T-helper 2 cell treated with Interferon-gamma antibody and Interleukin-4, amounts not matched to agents 100 ng/mL and 5 ng/mL, for 36 hours (primary cell): ENCODE measurements around the gene HPCAL1. TPM values are rescaled to one million over a fixed set of nuclear protein-coding genes. Genes with fewer than 3 reads are reported as not detected.

Experiments
- intact Hi-C: fragments of 100-400 bp; cut with micrococcal nuclease; formaldehyde crosslinking; loops from one replicate; pipeline ENCODE4 v1.15.1; 2023
- total RNA-seq: library from RNA; stranded (reverse); gene quantifications from 2 replicates; pipeline ENCODE4 v1.2.3, GENCODE V29; 2022

The HPCAL1 gene
- total RNA-seq, 1 donor from 2014 or later: 69.4 TPM

DNA sequence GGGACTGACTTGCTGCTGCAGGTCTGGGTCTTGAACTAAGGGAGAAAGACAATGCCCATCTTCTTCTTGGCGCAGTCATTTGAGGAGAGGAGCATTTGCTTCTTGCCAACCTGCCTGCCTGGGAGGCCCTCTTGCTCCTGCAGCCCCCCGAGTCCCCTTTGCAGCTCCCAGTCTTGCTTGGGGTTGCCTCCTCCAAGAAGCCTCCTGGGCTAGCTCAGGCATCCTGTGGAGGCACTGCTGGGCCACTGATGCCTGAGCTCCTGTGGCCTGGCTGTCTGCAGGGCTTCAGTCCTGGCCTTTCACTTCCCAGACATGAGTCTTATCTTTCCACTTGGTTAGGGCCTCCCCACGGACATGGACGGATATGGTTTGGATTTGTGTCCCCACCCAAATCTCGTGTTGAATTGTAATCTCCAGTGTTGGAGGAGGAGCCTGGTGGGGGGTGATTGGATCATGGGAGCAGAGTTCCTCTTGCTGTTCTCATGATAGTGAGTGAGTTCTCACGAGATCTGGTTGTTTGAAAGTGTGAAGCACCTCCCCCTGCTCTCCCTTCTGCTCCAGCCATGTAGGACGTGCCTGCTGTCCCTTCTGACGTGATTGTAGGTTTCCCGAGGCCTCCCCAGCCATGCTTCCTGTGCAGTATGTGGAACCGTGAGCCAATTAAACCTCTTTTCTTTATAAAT, 17.3 kb downstream of the HPCAL1 start:
- intact Hi-C loops: no loop called here

DNA sequence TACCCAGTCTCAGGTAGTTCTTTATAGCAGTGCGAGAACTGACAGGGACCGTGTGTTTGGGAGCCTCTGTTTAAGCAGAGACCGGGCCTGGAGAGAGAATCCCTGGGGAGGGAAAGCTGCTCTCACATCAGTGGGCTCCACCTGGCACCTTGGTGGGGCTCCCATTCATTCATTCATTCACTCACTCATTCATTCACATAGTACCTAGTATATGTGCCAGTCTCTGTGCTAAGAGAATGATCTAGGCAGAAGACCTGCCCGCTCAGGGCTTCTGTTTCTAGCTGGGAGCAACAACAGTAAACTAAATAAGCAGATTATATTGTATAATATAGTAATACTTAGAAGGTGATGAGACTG, 17.8 kb downstream of the HPCAL1 start:
- intact Hi-C loops: no loop called here

DNA sequence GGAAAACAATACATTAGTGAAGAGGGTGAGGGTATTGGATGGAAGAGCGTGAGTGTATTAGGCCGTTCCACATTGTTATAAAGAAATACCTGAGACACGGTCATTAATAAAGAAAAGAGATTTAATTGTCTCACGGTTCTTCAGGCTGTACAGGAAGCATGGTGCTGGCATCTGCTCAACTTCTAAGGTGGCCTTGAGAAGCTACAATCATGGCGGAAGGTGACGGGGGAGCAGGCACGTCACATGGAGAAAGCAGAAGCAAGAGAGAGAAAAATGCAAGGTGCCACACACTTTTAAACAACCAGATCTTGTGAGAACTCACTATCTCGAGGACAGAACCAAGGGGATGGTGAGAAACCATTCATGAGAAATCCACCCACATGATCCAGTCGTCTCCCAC, 18.2 kb downstream of the HPCAL1 start:
- intact Hi-C loops: no loop called here

DNA sequence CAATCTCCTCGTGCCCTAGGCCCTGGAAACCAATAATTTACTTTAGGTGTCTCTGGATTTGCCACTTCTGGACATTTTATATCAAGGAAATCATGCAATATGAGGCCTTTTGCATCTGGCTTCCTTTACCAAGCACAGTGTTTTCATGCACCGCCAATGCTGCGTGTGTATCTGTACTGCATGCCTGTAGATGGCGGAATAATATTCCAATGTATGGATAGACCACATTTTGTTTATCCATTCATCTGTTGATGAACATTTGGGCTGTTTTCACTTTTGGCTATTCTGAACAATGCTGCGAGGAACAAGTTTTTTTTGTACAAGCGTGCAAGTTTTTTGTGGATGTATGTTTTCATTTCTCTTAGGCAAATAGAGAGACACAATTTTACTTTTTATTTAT, 18.9 kb downstream of the HPCAL1 start:
- intact Hi-C loops: no loop called here

DNA sequence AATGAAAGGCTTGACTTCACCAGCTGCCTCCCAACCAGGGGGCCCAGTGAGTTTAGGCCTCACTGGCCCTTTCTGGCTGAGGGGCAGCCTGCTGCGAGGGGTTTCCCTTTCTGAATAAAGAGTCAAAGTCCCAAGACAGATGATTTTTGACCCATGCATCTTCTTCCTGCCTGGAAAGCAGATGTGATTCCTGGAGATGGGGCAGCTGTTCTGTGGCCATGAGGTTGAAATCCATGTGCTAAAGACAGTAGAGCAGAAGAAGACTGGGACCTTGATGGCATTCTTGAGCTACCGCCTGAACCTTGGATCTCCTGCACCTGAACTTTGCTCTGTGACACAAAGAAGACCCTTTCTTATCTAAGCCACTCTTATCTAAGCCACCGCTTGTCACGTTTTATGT, 19.8 kb downstream of the HPCAL1 start:
- intact Hi-C loops: no loop called here

DNA sequence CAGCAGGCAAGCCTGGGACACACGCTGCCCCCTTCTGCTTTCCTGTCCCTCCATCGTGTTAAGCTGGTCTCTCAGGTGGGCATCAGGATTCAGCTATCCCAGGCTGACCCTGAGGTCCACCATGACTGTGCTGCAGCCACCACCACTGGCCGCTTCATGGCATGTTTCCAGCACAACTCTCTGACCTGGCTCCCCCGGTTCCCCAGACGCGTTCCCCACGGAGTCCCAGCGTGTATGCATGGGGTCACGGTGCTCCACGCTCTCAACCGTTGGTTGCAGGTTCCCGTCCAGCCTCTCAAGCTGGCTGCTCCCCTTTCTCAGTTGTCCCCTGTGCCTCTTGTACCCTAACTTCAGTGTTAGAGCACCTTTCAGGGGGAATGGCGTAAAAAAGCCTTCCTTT, 20.3 kb downstream of the HPCAL1 start:
- intact Hi-C loops: no loop called here

DNA sequence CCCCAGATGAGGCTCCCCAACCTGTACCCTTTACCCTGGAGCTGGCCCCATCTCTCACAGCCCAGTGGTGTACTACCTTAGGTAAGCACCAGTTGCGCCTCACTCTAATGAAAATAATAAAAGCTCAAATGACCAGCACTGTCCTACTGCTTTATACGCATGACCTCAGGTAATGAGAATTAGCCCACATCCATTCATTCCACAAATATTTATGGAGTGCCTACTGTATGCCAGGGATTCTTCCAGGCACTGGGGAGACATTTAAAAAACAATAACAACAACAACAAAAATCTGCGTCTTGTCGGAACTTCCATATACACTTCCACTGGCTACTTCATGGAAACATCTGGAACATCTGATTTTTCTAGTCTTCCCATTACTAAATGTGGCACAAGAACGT, 20.8 kb downstream of the HPCAL1 start:
- intact Hi-C loops: no loop called here

DNA sequence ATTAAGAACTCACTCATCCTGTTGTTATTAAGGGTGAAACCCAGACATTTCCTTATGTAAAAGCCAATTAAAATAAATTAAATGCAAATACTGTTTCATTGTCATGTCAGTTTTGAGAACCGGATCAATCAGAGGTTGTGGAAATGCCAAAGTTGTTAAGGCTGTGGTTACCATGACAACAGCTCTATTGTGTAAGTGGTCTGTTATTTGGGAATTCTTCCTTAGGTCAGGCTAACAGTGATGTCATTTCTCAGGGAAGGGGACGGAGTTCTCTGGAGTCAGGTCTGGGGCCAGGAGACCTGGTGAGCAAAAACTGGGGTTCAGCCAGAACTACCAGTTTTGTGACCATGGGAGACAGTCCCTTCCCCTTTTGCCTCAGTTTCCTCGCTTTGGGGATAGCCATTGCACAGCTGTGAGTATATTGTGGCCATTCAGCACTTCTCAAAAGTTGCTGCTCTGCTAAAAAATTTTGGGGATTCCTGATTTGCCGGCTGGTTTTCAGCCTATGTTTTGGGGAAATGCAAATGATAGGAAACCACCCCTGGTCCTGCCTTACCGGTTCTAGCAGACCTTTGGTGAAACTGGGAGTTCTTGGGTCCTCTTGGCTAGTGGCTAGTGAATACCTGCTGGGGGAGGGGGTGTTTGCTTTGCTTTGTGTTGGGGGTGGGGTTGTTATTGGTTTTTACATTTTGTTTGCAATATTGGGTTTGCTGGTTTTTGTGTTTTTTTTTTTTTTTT, 21.6 kb downstream of the HPCAL1 start:
- intact Hi-C loops: no loop called here

DNA sequence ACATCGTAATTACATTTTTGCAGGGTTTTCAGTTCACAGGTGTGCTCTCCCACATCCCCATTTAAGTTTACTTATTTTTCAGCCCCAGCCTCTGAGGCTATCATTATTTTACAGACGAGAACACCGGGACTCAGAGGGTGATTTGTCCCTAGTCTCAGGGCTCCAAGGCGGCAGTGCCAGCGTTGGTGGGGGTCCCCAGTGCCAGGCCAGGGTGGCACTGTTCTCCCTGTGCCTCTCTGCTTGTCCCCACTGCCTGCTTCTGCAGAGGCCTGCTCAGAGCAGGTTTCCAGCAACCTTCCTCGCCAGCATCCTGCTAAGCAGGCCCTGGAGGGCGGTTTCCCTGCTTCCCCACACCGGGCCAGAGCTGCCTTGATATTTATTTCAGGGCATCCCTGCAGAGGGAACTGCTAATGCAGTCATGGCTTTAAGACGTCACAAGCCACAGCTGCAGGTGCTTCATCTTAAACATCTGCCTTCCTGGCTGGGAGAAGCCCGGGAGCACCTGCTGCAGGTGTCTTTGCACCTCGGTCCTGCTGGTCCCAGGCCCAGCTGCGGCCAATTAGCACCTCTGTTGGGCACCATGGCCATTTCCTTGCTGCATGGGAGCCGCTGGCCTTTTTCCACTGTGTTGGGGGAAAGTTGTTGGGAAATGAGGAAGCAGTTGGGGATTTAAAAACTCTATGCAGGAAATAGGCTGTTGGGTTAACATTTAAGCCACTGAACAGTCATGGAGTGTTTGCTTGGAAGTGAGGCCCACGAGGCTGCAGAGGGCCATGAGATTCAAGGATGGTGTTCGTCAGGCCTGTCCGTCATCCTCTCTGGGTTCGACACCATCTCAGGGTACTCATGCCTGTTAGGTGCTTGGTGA, 22.8 kb downstream of the HPCAL1 start:
- intact Hi-C loops: no loop called here

DNA sequence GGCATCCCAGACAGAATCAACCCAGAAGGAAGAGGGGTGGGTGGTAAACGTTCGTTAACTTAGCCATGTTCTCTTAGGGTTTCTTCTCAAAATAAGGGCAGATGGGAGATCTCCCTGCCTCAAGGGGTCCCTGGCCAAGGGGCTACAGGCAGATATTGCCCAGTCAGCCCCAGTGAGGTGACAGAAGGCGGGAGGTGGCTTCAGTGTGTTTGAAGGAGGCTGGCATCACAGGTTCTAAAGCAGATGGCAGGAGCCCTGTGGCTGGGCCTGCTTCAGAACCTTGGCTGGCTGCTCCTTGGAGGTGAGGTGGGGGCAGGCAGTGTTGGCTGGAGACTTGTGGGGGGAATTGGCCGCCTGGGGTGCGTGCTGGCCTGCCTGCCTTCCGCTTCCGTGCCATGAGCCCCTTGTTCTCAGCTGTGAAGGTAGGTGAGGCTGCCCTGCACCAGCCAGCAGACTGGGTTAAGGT, 23.5 kb downstream of the HPCAL1 start:
- intact Hi-C loops: no loop called here

DNA sequence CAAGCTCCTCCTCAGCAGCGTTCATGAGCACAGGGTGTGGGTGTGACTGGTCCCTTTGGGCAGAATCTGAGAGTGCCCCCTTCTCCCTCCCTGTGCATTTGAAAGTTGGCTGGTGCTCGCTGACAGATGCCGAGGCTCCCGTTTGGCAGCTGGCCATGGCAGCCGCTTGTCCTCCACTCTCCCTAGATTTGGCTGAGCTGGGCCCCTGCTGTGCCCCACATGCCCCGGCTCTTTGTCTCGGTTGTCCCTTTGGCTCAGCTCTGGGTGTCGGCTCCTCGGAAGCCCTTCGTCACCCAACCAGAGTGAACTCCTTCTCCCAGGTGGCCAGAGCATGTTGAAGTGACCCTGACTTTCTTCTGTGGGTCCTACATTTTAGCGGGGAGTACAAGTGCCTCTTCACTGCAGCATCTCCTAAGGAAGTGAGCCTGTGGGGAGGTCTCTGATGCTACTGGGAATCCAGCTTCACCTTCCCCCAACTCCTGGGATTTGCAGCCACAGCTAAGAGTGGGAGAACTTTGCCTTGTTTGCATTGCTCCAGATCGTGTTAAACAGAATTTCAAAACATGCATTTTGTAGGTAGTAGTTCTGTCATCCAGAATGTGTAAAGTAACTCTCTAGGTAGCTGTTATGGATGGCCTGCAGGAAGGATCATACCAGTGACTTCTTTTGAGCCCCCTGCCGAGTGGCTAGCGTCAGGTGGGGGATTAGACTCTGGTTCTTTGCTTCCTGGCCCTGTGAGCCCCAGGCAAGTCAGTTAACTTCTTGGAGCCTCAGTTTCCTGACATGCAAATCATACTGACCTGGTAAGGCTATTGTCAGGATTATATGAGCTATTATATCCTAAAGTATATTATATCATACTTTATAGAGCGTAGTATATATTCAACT, 24.2 kb downstream of the HPCAL1 start:
- intact Hi-C loops: no loop called here

DNA sequence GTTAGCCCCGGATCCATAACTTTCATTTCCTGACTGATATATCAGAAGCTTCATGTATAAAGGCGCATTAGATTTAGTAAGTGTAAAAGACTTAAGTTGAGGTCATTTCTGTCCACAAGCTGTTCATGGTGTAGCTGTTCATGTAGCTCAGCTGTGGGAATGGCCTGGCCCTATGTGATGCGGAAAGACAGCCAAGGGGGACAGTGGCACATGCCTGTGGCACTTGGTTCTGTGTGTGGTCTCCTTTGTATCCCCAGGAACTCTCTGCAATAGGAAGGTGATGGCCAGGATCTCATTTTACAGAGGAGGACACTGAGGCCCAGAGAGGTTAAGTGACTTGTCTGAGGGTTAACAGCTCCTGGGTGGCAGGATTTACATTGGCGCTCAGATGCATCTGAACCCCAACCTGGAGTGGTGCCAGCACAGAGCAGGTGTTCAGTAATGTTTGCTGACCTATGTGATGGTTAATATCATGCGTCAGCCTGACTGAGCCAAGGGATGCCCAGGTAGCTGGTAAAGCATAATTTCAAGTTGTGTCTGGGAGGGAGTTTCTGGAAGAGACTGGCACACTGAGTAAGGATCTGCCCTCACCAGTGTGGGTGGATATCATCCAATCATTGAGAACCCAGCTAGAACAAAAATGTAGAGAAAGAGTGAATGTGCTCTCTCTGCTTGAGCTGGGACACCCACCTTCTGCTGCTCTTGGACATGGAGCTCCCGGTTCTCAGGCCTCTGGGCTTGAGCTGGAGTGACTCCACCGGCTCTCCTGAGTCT, 25.4 kb downstream of the HPCAL1 start:
- intact Hi-C loops: no loop called here

DNA sequence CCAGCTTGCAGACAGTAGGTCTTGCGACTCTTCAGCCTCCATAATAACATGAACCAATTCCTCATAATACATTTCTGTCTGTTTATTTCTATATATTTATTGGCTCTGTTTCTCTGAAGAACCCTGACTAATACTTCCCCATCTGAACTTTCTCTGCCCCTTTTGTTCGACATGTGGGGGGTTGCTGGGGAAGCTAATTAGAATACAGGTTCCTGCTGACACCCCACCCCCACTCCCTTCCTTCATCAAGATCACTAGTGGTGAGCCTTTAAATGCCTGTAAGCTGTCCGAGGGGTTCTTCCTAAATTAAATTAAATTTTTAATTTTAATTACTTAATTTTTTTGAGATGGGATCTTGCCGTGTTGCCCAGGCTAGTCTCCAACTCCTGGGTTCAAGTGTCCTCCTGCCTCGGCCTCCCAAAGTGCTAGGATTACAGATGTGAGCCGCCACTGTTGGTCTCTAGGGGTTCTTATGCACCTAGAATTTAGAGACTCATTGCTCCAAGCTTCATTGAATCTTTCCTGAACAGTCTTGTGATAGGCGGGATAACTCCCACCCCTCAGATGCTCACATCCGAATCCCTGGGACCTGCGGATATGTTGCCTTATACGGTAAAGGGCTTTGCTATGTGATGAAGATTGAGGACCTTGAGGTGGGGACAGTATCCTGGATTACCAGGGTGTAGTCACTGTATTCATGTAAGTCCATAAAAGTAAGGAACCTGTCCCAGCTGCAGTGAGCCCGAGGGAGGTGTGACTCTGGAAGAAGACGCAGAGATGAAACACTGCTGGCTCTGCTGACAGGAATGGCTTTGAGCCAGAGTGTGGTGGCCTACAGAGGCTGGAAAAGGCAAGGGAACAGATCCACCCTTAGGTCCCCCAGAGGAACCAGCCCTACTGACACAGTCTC, 26.2 kb downstream of the HPCAL1 start:
- intact Hi-C loops: no loop called here

DNA sequence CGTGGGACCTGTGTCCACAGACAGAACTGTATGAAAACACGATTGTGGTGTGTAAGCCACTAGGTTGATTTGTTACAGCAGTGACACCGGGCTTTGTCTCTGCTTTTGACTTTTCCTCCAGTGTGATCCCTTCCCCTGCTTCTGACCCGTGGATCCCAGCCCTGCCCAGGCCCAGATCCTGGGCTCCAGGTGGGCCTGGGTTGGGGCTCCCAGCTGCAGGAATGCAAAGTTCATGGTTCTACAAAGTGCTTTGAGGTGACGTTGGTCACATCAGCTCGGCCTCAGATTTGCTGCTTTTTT, 26.8 kb downstream of the HPCAL1 start:
- intact Hi-C loops: no loop called here

DNA sequence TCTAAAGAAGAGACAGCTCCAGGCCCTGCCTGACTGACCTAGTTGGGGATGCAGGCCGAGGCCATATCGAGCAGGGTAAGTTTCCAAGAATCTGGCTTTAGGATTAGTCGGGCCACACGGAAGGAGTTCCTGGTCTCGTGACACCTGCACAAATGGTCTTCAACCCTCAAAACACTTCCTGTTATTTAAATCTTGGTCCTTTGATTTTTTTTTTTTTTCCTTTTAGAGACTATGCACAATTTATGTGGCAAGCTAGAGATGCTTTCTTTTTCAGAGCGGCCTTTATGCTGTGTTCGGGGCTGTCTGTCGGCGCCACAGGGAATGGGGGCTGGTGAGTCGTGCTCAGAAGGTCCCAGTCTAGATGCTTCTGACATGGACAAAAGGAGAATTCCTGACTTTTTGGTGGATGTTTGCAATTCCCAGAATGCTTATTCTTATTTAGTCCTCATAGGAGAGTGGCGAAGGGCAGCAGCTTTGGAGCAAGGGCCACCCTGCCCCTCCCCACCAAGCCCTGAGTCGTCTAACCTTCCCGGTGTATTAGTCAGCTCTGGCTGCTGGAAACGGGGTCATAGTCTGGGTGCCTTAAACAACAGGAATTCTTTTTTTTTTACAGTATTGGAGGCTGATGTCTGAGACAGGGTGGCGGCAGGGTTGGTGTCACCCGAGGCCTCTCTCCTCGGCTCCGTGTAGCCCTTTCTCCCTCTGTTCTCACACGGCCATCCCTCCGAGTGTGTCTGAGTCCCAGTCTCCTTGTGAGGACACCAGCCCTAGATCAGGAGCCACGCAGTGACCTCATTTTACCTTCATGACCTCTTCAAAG, 27.4 kb downstream of the HPCAL1 start:
- intact Hi-C loops: loop anchor here (1.0 kb wide), 1 partner anchor 25 kb away; no protein-coding TSS in a partner anchor

DNA sequence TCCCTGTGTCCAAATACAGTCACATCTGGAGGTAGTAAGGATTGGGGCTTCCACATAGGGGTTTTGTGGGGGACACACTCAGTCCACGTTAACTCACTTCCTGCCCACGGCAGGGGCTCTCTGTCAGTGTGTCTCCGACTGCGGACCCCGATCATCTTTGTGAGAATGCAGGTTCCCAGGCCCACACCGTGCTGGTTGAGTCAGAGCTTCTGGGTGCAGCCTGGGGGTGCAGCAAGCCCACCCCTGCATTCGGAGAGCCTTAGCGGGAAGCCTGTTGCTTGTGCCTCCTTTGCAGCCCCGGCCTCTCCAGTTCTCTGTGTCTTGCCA, 28.0 kb downstream of the HPCAL1 start:
- intact Hi-C loops: loop anchor here (1.0 kb wide), 5 partner anchors 25 to 210 kb away; partner anchors contain the start of gene HPCAL1

DNA sequence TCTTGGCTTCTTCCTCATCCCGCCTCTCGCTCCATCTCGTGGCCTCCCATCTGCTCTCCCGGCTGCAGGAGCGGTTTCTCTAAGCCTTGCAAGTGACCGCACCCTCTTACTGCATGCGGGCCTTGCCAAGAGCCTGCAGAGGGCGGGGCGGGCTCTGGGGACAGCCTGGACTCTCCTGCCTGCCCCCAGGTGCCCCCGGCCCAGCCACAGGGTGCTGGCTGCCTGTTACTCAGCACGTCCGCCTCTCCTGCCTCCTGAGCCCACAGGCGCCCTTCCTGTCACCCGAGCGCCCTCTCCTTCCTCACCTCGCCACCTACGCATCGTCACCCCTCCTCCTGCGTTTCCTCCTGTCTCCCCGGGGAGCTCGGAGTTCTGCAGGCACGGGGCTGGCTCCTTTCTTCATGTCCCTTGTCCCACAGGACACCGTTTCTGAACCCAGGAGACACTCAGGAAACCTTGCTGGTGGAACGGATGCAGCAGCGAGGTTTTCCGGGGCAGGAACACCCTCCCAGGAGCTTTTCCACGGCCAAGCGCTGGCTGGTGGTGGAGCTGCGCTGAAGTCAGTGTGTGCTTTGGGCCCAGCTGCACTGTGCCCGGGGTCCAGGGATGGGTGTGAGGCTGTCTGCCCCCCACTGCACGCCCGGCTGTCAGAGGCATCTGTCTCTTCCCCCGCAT, 28.5 kb downstream of the HPCAL1 start:
- intact Hi-C loops: loop anchor here (1.0 kb wide), 4 partner anchors 29 to 211 kb away; partner anchors contain the start of gene HPCAL1
